HL-60 (cell line): ENCODE data around the gene LHX4.

ENCODE experiments used
- DNase-seq, 2 experiments: peaks; one replicate each; pipeline ENCODE4 v3.0.0-alpha.2; 2010 to 2020; ENCODE audit warnings: low read depth in 1 of 2, low spot score in 1 of 2
- H3K27ac ChIP-seq: fragments of 250-450 bp; sonication (Bioruptor Pico); replicated peaks from 2 replicates; pipeline ENCODE4 v1.5.1; 2020; ENCODE audit warnings: mild to moderate bottlenecking, moderate library complexity
- H3K27me3 ChIP-seq: fragments of 250-450 bp; sonication (Bioruptor Pico); 2 replicates; pipeline ENCODE4 v1.5.1; 2021; ENCODE audit warnings: mild to moderate bottlenecking, moderate library complexity; ENCODE audit not compliant: insufficient read depth, poor library complexity, severe bottlenecking
- H3K4me3 ChIP-seq: replicated peaks from 2 replicates; pipeline ENCODE4 v1.5.1; 2011; ENCODE audit warnings: mild to moderate bottlenecking, control low read depth, low read length; ENCODE audit not compliant: insufficient read depth
- CTCF ChIP-seq: IDR thresholded peaks from one replicate; pipeline ENCODE4 v1.5.1; 2011; ENCODE audit warnings: low read length, control low read depth, inconsistent platforms; ENCODE audit not compliant: insufficient read depth
- GABPA ChIP-seq: IDR thresholded peaks from 2 replicates; pipeline ENCODE4 v1.6.1; 2012; ENCODE audit warnings: low read depth
- POLR2AphosphoS5 ChIP-seq: IDR thresholded peaks from 2 replicates; pipeline ENCODE4 v1.6.1; 2012; ENCODE audit warnings: low read depth
- REST ChIP-seq: IDR thresholded peaks from 2 replicates; pipeline ENCODE4 v1.6.1; 2012; ENCODE audit warnings: low read depth; ENCODE audit not compliant: insufficient replicate concordance
- SPI1 ChIP-seq: IDR thresholded peaks from 2 replicates; pipeline ENCODE4 v1.6.1; 2012; ENCODE audit warnings: low read depth, mild to moderate bottlenecking, borderline replicate concordance

The LHX4 gene

DNA sequence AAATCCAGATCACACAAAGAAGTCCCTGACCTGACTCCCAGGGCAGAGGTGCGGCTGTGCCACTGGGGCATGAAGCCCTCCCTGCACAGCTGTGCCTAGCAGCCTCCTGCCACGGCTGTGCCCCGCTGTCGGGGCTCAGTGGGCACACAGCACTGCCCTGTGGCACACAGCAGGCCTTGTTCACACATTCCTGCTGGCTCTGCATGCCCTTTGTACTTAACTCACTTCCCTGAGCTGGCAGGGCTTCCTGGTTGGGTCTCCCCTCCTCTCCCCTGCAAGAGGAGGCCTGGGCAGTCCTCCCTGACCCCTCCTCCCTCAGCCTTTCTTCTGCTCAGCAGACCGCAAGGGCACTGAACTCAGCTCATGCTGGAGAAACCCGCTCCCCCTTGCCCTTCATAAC is 14.8 kb downstream of the LHX4 start:
- Histone ChIP-seq H3K4me3 (no peak overlapping the region), H3K27me3 (peaks cover 9% of the 10 kb centered on the region), H3K27ac (no peak overlapping the region)
- DNase-seq = no peak
- TF ChIP-seq CTCF = no peak
- TF ChIP-seq GABPA = no peak
- no peak for TF ChIP-seq POLR2AphosphoS5
- no peak for TF ChIP-seq REST
- no peak for TF ChIP-seq SPI1

DNA sequence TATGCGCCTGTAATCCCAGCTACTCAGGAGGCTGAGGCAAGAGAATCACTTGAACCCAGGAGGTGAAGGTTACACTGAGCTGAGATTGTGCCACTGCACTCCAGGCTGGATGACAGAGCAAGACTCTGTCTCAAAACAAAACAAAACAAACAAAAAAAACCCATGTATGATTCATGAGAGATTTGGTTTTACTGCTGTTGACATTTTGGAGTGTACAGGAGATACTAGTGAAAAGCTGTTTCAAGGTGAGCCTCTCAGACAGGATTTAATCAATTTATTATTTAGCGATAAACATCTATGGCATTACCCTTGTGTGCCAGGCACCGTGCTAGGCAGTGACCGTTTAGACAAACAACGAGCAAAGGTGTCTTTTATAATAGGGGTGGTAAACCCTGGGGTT is 16.5 kb downstream of the LHX4 start:
- Histone ChIP-seq H3K27ac (peak overlapping the region; percentile 44), H3K27me3 (no peaks in the 10 kb centered on the region), H3K4me3 (no peak overlapping the region)
- TF ChIP-seq SPI1 (no peak), CTCF (no peak), REST (no peak), POLR2AphosphoS5 (no peak), GABPA (no peak)
- no peak for DNase-seq

- H3K27me3 ChIP-seq = no peaks in the 10 kb centered on the region
- TF ChIP-seq SPI1 (peak; percentile 20; the same call in 1 of the 2 replicates), CTCF (no peak), REST (no peak), GABPA (0 out of 2 replicates have a peak, but pooled peaks have one; percentile 15), POLR2AphosphoS5 (no peak)
- peak overlapping the region; percentile 44 for H3K27ac ChIP-seq
- H3K4me3 ChIP-seq = no peak overlapping the region
- peak; percentile 74 to 78 for DNase-seq
Observed at GRCh38 chr1:180247061-180247460, 17.0 kb downstream of the LHX4 start.
